Amniotic epithelial cell (primary cell): Measurements from ENCODE around the gene EOMES.

Source experiments
- DNase-seq: peaks from one replicate; pipeline ENCODE4 v3.0.0-alpha.2; 2010; ENCODE audit warnings: low read depth

Gene EOMES

GRCh38 chr3:27720899-27721716 lies 1.0 kb downstream of the EOMES start:
- DNase-seq = no peak

- DNase-seq = no peak
Observed at GRCh38 chr3:27719314-27720003, 2.7 kb downstream of the EOMES start.

GRCh38 chr3:27718459-27718858 lies 3.7 kb downstream of the EOMES start:
- DNase-seq = no peak

- no peak for DNase-seq
Observed at GRCh38 chr3:27717200-27717852, 4.8 kb downstream of the EOMES start.

- no peak for DNase-seq
Observed at GRCh38 chr3:27716309-27716708, 5.8 kb downstream of the EOMES start.

- no peak for DNase-seq
Observed at GRCh38 chr3:27715863-27716262, 6.3 kb downstream of the EOMES start.

GRCh38 chr3:27715454-27715806 lies 6.7 kb downstream of the EOMES start:
- no peak for DNase-seq

- DNase-seq = no peak
Observed at GRCh38 chr3:27714692-27715453, 7.2 kb downstream of the EOMES start.

GRCh38 chr3:27714146-27714526 lies 8.0 kb downstream of the EOMES start:
- no peak for DNase-seq

- no peak for DNase-seq
Observed at GRCh38 chr3:27713435-27714145, 8.5 kb downstream of the EOMES start.

- no peak for DNase-seq
Observed at GRCh38 chr3:27713078-27713423, 9.1 kb downstream of the EOMES start.

- peak; percentile 67 for DNase-seq
Observed at GRCh38 chr3:27712136-27713077, 9.7 kb downstream of the EOMES start.

GRCh38 chr3:27708250-27708649 lies 13.9 kb downstream of the EOMES start:
- no peak for DNase-seq

- DNase-seq = no peak
Observed at GRCh38 chr3:27699067-27699466, 23.1 kb downstream of the EOMES start.

GRCh38 chr3:27696906-27697305 lies 25.2 kb downstream of the EOMES start:
- peak; percentile 49 for DNase-seq

GRCh38 chr3:27695636-27696035 lies 26.5 kb downstream of the EOMES start:
- no peak for DNase-seq

GRCh38 chr3:27688053-27688452 lies 34.1 kb downstream of the EOMES start:
- no peak for DNase-seq

- DNase-seq = peak; percentile 95
Observed at GRCh38 chr3:27686642-27687041, 35.5 kb downstream of the EOMES start.

GRCh38 chr3:27685474-27685873 lies 36.6 kb downstream of the EOMES start:
- DNase-seq = no peak

GRCh38 chr3:27684302-27684701 lies 37.8 kb downstream of the EOMES start:
- no peak for DNase-seq
